NOMO-1 (cell line): ENCODE measurements around the gene TFPI2.

Source experiments
- DNase-seq, 2 experiments: peaks; one replicate each; lab custom pipeline; 2025; ENCODE audit not compliant: unreplicated experiment in 2 of 2; lab: John Stamatoyannopoulos, UW

TFPI2 gene

DNA sequence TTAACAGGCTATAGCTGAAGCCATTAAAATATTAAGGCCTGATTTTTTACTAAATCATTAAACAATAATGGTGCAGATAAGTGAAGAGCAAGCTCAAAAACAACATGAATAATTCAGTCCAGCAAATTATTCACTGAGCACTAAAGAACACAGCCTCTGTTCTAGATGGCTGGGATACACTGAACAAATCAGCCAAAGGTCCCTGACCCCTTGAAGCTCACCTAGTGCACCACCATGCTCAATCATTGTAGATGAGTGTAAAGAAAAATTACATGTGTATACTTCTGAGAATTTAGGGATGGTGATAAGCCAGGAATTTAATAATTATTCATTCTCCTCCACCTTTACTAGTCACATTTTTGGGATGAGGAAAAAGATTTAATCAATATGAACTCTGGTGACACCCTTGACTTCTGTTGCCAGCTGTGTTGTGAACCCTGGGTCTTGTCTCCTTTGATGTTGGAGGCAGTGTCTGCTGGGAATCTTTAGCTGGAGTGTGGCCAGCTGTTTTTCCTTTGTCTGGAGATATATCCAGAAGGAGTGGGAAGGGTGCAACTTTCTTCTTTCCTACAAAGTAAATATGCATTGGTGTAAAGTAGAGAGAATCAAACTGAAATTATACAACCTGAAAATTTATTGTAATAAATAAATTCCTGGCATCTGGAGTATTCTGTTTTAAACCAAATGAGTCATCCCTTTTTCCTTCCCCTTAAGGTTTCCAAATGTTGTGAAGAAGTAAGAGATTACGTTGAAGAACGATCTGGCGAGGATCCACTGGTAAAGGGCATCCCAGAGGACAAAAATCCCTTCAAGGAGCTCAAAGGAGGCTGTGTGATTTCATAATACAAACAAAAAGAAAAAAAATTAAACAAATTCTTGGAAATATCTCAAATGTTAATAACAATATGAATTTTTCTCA is 19.8 kb upstream of the TFPI2 start:
- DNase-seq = no peak

DNA sequence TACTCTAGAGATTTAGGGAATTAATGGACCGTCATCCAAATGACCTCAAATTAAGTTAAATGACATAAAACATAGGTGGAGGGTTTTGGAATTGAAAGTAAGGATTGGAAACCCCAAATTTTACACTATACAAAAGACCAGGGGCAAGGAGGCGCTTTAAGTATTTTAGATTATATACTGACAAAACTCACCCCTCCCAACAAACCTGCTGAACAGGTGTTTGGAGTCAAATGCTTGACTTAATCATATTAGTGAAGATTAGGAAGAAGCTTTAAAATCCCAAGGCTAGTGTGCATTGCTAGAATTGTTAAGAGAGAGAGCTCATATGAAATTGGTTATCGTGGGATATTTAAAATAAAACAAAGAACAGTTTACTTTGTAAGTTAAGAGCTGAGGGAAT is 15.7 kb upstream of the TFPI2 start, which contains the start of gene GNGT1:
GNGT1 (plus strand) TSS at position 301 of the 400 bp plus-strand sequence. CDS start 180 bp downstream, outside the sequence.
- DNase-seq = no peak

DNA sequence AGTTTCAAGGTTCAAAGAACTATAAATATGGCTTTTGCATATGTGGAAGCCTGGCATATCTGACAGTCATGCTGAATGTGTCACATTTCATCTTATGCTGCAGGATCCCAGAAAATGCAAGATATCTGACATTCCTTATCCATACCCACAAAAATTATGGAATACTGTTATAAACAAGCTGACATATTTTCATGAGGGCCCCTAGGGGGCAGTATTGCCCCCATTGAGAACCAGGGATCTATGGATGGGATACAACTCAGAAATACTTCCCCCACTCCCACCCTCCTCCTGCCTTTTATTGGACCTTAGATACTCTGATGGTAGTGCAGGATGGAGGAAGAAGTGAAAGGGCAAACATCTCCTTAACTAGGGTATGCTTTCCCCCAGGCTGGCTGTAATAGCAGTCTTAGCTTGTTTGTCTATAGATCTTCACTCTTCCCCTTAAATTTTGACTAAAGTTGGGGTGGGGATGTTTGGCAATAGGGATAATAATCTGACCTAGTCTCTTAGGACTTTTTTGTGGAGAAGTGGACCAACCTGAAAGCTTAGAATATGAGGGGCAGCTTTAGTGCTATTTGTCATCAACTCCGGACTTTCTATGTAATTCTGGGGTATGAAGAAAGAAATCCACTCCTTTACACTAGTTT is 12.3 kb upstream of the TFPI2 start:
- peak; percentile 15 to 53 for DNase-seq

DNA sequence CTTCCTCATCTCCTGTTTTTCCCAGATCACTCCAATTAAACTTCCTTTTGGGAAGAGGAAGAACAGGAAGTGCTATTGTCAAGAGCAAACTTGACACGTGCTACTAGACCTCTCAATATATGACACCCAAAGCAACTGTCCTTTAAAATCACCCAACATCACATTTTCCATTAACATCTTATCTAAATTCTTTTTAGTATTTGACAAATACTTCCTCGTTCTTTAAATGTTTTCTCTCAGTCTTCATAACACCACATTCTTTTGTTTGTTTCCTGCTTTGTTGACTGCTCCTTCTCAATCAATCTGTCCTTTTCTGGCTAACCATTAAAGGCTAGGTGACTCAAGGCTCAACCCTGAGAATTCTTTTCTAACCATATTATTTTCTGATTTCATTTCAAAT is 7.1 kb upstream of the TFPI2 start:
- no peak for DNase-seq

DNA sequence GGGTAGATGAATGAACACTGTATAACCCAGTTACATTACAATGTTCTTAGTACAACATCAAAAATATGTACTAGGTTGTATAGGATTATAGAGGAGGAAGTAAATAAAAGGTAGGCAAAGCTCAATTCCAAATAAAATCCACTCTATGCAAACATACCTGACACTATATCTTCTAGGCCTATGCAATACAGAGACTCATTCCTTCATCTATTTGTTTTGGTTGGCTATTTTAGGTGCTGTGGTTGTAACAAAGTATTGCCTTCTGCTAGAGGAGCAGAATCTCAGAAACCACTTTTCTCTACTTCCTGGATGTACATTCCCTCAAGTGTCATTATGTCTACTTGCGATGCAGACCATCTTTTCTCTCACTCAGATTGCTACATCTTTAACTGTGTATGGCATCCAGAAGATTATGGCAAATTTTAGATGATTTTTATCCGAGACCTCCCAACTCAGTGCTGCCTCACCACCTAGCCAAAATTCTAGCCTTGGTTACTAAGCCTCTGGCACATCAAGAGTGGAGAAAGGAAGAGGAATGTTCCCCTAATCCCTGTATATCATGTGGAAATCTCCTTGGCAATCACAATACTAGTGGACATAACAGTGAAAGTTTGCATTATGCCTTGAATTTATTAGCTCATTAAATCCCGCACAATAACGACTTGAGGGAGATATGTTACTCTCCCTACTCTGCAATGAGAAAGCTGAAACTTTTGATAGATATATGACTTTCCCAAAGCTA is 5.5 kb upstream of the TFPI2 start:
- DNase-seq = no peak

DNA sequence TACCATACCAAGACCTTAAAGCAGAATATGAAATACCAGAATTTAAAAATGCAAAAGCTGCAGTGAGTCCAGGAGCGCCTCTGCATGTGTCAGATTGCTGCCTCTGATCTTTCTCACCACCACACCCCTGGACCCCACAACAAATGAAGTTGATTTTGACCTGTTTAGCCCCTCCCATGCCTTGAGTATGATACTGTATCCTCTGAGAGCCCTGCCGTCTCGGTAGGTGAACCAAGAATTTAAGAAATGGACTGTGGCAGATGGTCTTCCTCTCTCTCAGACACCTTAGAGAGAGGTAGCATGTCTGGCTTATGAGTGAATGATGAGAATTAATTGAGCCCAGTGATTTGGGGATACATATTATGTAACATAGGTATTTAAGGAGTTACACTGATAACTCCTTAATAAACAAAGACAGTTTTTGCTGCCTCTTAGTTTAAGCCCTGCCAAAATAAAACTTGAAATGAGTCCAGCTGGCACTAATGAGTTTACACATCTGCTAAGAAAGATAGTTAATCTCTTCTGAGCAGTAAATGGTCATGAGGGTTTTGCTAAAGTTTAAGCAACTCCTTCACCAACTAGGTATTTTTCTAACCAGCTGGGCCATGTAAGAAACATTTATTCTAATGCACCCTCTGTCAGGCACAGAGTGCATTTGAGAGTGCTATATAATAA is 4.5 kb upstream of the TFPI2 start:
- DNase-seq = no peak

DNA sequence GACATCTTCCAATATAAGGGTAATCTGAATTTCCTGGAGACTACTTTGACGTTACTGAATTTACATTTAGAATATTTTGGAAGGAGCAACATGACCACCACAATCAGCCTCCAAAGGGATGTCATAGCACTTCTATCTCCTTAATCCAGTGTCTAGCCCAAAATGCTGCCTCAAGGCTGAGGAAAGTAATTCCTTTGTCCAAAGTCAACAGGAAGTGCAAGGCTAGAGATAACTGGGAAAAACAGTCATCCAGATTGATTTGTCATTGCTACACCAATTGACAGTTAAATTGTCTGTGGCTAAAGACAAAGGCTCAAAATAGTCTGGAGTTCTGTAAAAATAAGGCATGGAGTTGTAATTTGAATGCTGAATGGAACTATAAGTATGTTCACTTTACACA is 3.9 kb upstream of the TFPI2 start:
- DNase-seq = no peak

DNA sequence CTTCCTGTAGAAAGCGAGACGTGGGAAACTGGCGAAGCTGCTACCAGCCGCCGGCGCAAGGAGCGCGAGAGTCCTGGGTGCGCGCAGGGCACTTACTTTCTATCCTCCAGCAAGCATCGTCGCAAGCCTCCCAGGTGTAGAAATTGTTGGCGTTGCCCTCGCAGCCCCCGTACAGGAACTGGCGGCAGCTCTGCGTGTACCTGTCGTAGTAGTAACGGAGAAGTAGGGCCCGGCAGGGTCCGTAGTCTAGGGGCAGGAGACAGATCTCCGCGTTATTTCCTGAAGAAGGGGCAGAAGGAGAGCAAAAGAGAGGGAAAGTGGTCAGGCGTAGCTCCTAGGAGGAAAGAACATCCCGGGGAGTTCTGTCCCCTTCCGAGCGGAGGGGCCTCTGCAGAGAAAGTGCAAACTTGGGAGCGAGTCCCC is 501 bp downstream of the TFPI2 start:
- peak; percentile 27 to 33 for DNase-seq

DNA sequence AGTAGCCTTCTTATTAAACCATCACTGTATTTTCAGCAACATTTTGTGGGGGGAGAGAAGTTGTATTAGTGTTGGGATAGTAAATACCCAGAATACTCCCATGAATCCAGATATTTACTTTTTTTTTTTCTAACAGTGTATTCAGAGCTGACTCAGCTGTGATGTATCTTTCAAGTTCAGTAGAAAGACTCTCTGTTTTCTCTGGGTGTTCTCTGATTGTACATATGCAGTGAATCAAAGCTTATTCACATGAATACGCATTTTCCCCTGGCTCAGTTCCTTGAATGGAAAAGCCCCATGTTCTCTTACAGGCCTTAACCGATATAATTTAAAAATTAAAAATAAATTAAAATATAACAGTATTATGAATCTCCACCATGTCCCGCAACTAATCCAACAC is 1.3 kb downstream of the TFPI2 start:
- no peak for DNase-seq

DNA sequence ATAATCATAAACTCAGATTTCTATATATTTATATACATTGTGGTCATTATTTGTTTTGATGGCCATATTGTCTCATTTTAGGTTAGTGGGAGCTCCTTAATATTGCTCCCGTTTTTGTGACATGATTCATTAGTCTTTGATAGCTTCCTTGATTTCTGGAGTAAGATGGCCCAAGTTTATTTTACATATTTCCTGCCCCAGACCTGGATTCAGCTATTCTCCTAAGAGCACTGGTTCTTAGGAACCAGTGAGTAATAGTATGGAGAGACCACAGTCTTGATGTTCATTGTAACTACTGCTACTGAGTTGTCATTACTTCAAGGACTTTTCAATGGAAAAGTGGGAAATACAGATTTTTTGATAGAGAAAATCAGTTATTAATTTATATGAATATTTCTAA is 6.0 kb downstream of the TFPI2 start:
- no peak for DNase-seq

DNA sequence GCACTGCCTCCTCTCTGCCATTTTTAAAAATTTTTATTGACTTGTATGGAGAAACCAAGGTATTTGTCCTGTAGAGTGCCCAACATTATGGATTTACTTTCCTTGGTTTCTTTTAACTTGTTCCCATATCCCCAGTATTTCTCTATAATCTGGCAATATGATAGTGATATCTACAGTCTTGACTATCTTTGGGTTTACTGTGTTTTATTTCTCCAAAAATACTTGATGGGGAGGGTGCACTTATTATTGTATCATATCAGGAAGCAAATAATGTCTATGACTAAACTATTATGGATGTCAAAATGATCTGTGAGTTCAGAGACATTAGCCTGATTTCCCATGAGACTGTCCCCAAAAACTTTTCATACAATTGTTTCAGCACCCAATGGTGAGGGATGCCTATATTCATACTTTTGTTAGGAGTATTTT is 6.6 kb downstream of the TFPI2 start:
- no peak for DNase-seq

DNA sequence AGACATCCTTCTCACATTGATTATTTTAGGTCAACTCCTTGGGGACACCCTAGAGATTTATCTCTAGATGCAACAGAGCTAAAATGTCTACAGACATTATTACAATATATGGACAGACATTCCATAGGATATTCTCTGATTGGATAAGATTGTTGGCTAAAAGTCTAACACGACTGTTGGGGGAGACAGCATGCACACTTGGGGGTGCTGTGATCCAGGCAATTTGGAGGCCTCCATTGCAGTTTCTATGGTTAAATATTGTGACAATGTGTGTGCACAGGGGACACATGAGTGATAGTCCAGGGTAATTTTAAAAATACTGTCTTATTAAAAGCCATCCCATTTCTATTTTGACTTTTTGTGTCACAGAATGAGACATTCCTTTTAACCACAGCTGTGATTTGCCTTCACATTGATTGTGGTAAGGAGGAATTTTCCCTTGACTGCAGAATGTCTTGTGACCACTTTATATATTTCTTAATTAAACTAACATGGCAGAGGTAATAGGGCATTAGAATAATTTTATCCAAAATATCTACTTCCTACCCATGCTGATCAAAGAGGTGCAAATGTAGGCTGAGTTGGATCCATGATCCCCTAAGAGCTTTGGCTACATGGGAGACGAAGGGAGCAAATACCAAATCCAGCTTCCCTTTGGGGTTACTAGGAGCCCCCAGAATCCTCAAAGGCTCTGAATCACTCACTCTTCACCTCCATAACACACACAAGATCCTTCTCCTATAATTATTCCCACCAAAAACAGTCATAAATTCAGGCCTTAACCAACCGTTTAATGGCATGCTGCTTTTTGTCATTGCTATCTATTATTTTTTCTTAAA is 7.3 kb downstream of the TFPI2 start:
- DNase-seq = no peak

DNA sequence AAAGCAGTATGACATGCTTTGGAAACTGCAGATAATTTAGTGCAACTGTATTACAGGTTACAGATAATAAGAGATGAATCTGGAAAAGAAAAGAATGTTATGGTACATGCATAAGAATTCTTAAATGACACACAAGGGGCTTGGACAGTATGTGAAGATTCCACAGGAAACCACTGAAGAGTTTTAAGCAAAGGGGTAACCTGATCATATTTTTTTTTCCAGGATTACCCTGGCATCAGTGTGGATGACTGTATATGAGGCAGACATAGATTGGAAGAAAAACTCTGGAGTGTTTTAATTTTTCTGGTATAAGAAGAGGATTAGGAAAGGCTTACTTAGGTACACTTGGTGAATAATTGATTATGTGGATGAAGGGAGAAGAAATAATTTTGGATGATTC is 8.1 kb downstream of the TFPI2 start:
- no peak for DNase-seq

DNA sequence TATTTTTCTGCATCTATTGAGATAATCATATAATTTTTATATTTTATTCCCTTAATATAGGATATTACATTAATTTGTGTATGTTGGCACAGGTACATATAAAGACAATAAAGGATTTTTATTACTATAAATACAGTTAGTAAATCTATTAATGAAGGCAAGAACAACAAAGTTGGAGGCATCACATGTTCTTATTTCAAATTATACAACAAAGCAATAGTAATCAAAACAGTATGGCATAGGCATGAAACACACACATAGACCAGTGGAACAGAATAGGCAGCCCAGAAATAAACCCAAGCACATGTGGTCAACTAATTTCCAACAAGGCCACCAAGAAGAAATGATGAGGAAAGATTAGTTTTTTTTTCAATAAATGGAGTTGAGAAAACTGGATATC is 11.2 kb downstream of the TFPI2 start:
- no peak for DNase-seq

DNA sequence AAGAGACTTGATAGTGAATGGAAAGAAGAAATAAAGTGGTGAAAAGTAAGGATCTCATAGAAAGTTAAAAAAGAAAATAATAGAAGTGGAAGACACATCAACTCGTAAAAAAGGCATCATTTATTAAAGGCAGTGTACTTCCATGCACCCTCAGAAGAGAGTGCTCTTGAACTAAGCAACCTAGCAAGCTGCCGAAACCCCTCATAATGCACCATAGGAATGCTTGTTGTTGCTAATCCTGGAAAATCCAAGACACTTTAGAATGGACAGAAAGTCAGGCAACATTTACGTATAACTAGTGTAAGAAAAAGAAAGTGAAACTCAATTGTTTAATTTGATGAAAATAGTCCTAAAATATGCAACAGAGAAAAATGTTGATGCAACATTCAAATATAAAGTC is 12.8 kb downstream of the TFPI2 start:
- DNase-seq = no peak

DNA sequence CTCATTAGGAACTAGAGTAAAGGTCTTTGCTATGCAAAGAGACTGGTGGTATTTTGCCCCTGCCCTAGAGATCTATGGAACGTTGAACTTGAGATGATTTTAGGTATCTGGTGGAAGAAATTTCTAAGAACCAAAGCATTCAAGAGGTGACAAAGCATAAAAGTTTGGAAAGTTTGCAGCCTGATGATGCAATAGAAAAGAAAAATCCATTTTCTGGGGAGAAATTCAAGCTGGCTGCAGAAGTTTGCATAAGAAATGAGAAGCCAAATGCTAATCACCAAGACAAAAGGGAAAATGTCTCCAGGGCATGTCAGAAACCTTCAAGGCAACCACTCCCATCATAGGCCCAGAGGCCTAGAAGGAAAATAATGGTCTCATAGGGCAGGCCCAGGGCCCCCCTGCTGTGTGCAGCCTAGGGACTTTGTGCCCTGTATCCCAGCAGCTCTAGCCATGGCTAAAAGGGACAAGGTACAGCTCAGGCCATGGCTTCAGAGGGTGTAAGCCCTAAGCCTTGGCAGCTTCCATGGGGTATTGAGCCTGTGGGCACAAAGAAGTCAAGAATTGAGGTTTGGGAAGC is 16.5 kb downstream of the TFPI2 start:
- no peak for DNase-seq

DNA sequence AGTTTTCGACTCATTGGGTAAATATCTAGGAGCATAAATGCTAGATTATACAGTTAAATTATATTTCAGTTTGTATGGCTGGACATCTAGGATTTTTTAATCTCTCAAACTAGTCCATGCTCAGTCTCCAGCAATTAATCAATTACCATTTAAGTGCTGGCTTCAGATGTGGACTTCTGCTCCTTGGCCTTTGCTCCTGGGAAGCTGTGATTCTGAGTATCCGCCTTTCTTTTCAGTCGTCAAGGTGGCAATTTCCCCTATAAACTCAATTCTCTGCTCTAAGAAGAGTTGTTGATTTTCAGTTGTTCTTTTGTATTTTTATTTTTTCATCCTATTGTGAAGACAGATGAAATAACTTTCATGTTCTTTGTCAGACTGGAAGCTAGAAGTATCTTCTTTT is 23.7 kb downstream of the TFPI2 start:
- no peak for DNase-seq

DNA sequence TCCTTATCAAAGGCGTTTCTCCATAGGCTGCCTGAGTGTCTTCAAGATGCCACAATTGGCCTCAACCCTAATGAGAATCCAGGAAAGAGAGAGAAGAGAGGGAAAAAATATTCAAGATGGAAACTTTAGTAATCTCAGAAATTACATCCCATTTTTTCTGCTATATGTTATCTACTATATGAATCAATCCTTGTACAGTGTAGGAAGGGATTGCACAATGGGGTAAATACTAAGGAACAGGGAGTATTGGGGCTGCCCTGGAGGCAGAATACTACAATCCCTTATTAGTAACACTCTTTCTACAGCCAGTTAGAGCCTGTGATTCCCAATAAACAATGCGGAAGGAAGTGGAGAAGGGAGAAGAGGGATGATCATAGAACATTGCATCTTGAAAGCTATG is 27.9 kb downstream of the TFPI2 start:
- no peak for DNase-seq

DNA sequence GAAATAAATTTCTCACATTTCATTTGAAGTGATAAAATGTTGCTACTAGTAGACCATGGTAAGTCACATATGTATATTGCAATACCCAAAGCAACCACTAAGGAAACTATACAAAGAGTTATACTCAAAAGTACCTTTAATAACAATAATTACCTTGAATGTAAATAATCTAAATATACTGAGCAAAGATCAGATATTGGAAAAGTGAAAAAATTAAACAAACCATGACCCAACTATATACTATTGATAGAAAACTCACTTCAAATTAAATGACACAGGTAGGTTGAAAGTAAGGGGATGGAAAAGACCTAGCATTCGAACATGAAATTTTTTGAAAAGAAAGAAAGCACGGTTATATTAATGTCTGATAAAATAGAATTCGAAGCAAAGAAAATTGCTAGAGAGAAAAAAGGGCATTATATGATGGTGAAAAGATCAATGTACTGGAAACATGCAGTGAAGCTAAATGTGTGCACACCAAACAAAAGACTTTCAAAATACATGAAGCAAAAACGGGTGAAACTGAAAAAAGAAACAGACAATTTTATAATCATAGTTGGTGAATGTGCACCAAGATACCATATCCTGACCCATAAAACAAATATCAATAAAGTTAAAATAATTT is 29.1 kb downstream of the TFPI2 start:
- DNase-seq = no peak
